Effector memory CD4-positive, alpha-beta T cell (primary cell): ENCODE measurements around the gene FIP1L1.

Source experiments
- DNase-seq, 3 donors: peaks; one replicate each; pipeline ENCODE4 v3.0.0-alpha.2; 2020
- H3K27ac ChIP-seq: 2 replicates; pipeline ENCODE4 v1.7.0; 2013; ENCODE audit warnings: mild to moderate bottlenecking, low read length, moderate library complexity; ENCODE audit not compliant: insufficient read depth, poor library complexity, severe bottlenecking
- H3K27me3 ChIP-seq: replicated peaks from 2 replicates; pipeline ENCODE4 v1.7.0; 2013; ENCODE audit warnings: mild to moderate bottlenecking, low read length; ENCODE audit not compliant: insufficient read depth, control insufficient read depth, poor library complexity, severe bottlenecking
- H3K36me3 ChIP-seq: 2 replicates; pipeline ENCODE4 v1.7.0; 2013; ENCODE audit warnings: mild to moderate bottlenecking, low read length, moderate library complexity; ENCODE audit not compliant: control insufficient read depth, insufficient read depth
- H3K4me1 ChIP-seq: 2 replicates; pipeline ENCODE4 v1.7.0; 2013; ENCODE audit warnings: low read length, mild to moderate bottlenecking; ENCODE audit not compliant: control insufficient read depth, insufficient read depth, poor library complexity, severe bottlenecking
- H3K4me3 ChIP-seq: 2 replicates; pipeline ENCODE4 v1.7.0; 2013; ENCODE audit warnings: low read length, low read depth, mild to moderate bottlenecking; ENCODE audit not compliant: insufficient read depth, poor library complexity, severe bottlenecking
- H3K9me3 ChIP-seq: 2 replicates; pipeline ENCODE4 v1.7.0; 2013; ENCODE audit warnings: mild to moderate bottlenecking, low read length, moderate library complexity; ENCODE audit not compliant: control insufficient read depth

Gene FIP1L1

GRCh38 chr4:53494851-53495250 is 117.4 kb downstream of the FIP1L1 start:
- DNase-seq = no peak
- H3K36me3 ChIP-seq = no peaks in the 10 kb centered on the region
- H3K27me3 ChIP-seq = no peaks in the 10 kb centered on the region
- no peaks in the 10 kb centered on the region for H3K4me1 ChIP-seq
- H3K27ac ChIP-seq = no peak overlapping the region
- no peaks in the 10 kb centered on the region for H3K9me3 ChIP-seq
- H3K4me3 ChIP-seq = no peak overlapping the region

GRCh38 chr4:53497487-53498244 is 120.2 kb downstream of the FIP1L1 start:
- H3K9me3 ChIP-seq = no peaks in the 10 kb centered on the region
- no peaks in the 10 kb centered on the region for H3K36me3 ChIP-seq
- H3K27me3 ChIP-seq = no peaks in the 10 kb centered on the region
- no peak overlapping the region for H3K4me3 ChIP-seq
- no peak overlapping the region for H3K27ac ChIP-seq
- DNase-seq = no peak
- H3K4me1 ChIP-seq = no peaks in the 10 kb centered on the region

GRCh38 chr4:53498706-53499105 is 121.3 kb downstream of the FIP1L1 start:
- Histone ChIP-seq H3K4me3 (no peak overlapping the region), H3K4me1 (no peaks in the 10 kb centered on the region), H3K36me3 (no peaks in the 10 kb centered on the region)

GRCh38 chr4:53499791-53500190 is 122.3 kb downstream of the FIP1L1 start:
- no peak for DNase-seq
- Histone ChIP-seq H3K36me3 (no peaks in the 10 kb centered on the region), H3K9me3 (no peaks in the 10 kb centered on the region), H3K4me3 (no peak overlapping the region), H3K27me3 (no peaks in the 10 kb centered on the region), H3K27ac (no peak overlapping the region), H3K4me1 (no peaks in the 10 kb centered on the region)

More at GRCh38 chr4:53498706-53499105, 121.3 kb downstream of the FIP1L1 start:
- no peaks in the 10 kb centered on the region for H3K27me3 ChIP-seq
- H3K27ac ChIP-seq = no peak overlapping the region
- DNase-seq = no peak
- no peaks in the 10 kb centered on the region for H3K9me3 ChIP-seq

- H3K4me1 ChIP-seq = no peaks in the 10 kb centered on the region
- H3K27ac ChIP-seq = no peak overlapping the region
- no peak overlapping the region for H3K4me3 ChIP-seq
- no peaks in the 10 kb centered on the region for H3K9me3 ChIP-seq
- DNase-seq = no peak
- H3K27me3 ChIP-seq = no peaks in the 10 kb centered on the region
- H3K36me3 ChIP-seq = no peaks in the 10 kb centered on the region
Observed at GRCh38 chr4:53500546-53500945, 123.1 kb downstream of the FIP1L1 start.

- no peak for DNase-seq
Observed at GRCh38 chr4:53501561-53501960, 124.1 kb downstream of the FIP1L1 start.

GRCh38 chr4:53502094-53502493 is 124.7 kb downstream of the FIP1L1 start:
- no peak overlapping the region for H3K27ac ChIP-seq
- no peaks in the 10 kb centered on the region for H3K36me3 ChIP-seq
- no peaks in the 10 kb centered on the region for H3K4me1 ChIP-seq
- no peak overlapping the region for H3K4me3 ChIP-seq
- DNase-seq = no peak
- H3K9me3 ChIP-seq = no peaks in the 10 kb centered on the region
- no peaks in the 10 kb centered on the region for H3K27me3 ChIP-seq

More at GRCh38 chr4:53501561-53501960, 124.1 kb downstream of the FIP1L1 start:
- no peak overlapping the region for H3K27ac ChIP-seq
- H3K4me3 ChIP-seq = no peak overlapping the region
- no peaks in the 10 kb centered on the region for H3K9me3 ChIP-seq
- H3K27me3 ChIP-seq = no peaks in the 10 kb centered on the region
- H3K4me1 ChIP-seq = no peaks in the 10 kb centered on the region
- H3K36me3 ChIP-seq = no peaks in the 10 kb centered on the region

- no peaks in the 10 kb centered on the region for H3K36me3 ChIP-seq
- no peak for DNase-seq
- H3K27me3 ChIP-seq = no peaks in the 10 kb centered on the region
- no peak overlapping the region for H3K4me3 ChIP-seq
- no peaks in the 10 kb centered on the region for H3K9me3 ChIP-seq
- no peaks in the 10 kb centered on the region for H3K4me1 ChIP-seq
- H3K27ac ChIP-seq = no peak overlapping the region
Observed at GRCh38 chr4:53505947-53506346, 128.5 kb downstream of the FIP1L1 start.

GRCh38 chr4:53507058-53507457 is 129.6 kb downstream of the FIP1L1 start:
- Histone ChIP-seq H3K9me3 (no peaks in the 10 kb centered on the region), H3K4me3 (no peak overlapping the region), H3K27ac (no peak overlapping the region), H3K4me1 (no peaks in the 10 kb centered on the region), H3K36me3 (no peaks in the 10 kb centered on the region), H3K27me3 (no peaks in the 10 kb centered on the region)
- DNase-seq = no peak

- no peak for DNase-seq
- Histone ChIP-seq H3K36me3 (no peaks in the 10 kb centered on the region), H3K27me3 (no peaks in the 10 kb centered on the region), H3K4me3 (no peak overlapping the region), H3K9me3 (no peaks in the 10 kb centered on the region), H3K4me1 (no peaks in the 10 kb centered on the region), H3K27ac (no peak overlapping the region)
Observed at GRCh38 chr4:53507671-53508286, 130.3 kb downstream of the FIP1L1 start.
